Mucosa of gallbladder (tissue), 1 donor: ENCODE data around the gene PRRG4. TPM values are rescaled to one million over a fixed set of nuclear protein-coding genes. Genes with fewer than 3 reads are reported as not detected.
"Not testable (repeated sequence)": the region's sequence is repeated elsewhere in the genome, so short reads cannot be mapped to it uniquely, and the experiment has no call there.

ENCODE experiments used
- DNase-seq: peaks from one replicate; pipeline ENCODE4 v3.0.0-alpha.2; 2020; ENCODE audit warnings: low spot score
- total RNA-seq: library from RNA; stranded (reverse); gene quantifications from one replicate; pipeline ENCODE4 v1.2.1, GENCODE V29; 2021
- donor health status: DM: no; HTN: no; CAD: no.

The PRRG4 gene
- total RNA-seq, 1 donor from 2014 or later, result 12.7 TPM

DNA sequence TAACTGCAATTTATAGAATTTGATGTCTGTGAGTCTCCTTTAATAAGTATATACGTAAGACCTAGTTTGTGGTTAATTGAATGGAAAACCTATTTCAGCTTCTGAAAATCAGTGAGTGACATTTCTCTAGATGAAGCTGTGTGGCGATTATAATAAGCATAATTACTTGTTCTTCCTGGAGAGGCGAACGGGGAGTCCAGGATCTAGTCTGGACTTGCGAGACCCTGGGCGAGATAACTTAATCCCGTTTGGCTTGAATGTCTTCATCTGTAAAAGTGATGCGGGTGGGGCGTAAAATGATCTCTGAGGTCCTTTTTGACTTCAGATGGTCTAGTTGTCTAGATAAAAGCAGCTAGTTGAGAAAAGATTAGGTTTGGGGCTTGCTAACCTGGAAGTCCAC is 1.1 kb downstream of the PRRG4 start:
- DNase-seq, result no peak

DNA sequence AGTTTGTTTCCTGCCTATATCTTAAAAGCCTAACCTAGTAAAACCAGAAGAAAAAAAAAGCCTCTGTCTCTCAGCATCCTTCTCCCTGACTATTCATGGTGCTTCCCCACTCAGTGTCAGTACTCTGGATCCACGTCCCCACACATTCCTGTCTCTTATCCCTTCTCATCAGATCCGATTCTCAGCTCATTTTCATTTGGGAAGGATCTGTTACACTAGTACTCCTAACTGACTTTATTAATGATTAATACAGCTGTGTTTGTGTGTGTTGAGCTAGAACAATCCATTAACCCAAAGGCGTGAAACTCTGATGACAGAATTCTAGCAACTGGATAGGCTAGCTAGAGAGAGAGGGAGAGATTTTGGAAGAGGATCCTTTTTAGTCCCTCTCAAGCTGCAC is 1.5 kb downstream of the PRRG4 start:
- no peak for DNase-seq

DNA sequence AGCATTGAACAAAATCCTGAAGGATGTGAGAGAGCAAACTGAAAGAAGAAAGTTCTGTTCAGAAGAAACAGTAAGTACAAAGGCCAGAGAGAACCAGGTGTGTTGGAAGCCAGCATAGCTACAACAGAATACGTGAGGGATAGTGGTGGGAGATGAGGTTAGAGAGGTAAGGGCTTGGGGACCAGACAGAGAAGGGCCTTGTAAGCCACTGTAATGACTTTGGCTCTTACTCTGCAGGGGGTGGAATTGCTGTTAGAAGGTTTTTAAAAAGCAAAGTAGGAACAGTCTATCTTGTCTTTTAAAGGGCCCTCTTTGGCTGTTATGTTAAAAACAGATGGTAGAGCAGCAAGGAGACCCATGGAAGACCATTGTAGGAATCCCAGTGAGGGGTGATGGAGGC is 4.2 kb downstream of the PRRG4 start:
- DNase-seq, result no peak

DNA sequence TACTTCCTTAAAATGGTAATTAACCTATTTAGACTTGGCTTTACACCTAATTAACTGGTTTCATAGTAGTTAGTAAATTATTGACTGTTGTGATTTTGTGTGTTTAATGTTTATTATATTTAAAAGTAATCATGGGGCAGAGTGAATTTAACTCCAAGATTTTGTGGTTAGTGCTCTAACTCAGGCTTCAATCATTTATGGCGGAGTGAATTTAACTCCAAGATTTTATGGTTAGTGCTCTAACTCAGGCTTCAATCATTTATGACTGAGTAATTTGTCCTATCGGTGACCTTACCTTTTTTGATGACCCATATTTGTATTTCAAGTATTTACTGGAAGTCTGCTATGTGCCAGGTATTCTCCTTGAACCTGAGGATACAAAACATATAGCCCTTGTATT is 7.2 kb downstream of the PRRG4 start:
- DNase-seq, result no peak

DNA sequence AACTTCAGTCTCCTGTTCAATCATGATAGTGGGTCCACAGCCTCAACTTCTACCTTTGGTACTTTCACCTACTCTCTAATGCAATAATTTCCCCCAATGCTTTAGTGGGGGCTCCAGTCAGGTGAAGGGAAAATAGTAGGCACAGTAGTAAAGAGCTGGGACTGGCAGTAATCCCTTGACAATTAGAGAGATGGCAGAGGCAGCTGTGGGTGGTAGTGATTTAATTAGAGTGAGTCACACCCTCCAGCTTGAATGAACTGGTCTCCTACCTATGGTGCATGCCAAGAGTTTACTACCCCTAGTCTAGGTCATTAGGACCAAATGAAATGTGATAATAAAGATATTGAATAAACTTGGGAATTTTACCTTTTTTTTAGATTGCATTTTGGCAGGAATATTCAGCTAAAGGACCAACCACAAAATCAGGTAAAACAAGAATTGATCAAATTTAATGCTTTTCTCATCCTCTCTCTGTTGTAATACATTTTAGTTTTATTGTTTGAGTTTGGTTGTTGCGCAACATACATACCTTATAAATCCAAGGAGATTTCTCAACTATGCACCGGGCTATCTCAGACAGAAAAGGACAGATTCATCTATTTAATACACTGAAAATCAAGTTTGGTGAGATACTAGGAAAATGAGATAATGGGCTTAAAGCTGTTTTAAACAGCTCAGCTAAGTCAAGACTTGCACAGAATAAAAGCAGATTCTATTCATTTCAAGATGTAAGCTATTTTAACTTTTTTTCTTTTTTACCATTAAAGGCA is 9.0 kb downstream of the PRRG4 start:
- DNase-seq, result no peak

DNA sequence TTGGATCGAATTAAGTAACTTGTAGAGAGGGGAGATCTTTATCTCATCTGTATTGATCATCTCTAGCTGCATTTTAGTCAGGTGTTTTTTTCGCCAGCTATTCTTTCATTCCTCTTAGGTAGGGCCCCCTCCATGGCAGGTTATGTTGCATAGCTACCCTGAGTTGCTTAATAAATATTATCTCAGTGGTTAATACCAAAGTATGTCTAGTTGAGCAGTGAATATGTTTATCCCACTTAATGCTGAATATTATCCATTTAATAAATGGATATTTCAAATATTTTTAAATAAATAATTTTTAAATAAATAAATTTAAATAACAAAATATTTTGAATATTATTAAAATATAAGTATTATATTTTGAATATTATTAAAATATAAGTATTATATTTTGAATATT is 9.6 kb downstream of the PRRG4 start:
- DNase-seq, result no peak

DNA sequence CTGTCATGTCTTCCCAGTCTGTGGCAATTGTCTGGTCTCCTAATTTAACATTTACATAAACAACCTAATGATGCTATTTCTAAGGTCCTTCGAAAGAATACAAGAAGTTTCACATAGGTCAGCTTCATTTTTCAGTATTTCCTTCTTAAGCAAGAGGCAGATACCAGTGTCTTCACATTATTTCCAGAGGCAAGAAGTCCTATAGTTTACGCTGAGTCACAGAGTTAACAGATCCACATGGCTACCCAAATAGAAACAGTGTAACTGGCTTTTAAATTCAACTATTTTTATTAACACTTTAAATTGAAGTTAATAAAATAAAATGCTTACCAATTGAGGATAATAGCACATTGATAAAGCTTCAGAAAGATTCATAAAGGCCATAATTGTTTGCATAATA is 10.9 kb downstream of the PRRG4 start:
- no peak for DNase-seq

DNA sequence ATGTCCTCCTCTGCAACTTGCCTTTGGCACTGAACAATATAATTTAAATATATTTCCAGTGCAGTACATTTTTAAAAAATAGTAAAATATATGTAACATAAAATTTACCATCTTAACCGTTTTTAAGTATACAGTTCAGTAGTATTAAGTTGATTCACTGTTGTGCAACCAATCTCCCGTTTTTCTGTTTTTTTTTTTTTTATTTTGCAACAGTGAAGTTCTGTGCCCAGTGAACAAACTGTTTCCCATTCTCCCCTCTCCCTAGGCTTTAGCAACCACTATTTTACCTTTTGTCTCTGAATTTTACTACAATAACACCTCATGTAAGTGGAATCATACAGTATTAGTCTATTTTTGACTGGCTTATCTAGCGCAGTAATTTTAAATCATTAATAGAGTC is 13.8 kb downstream of the PRRG4 start:
- DNase-seq, result no peak

DNA sequence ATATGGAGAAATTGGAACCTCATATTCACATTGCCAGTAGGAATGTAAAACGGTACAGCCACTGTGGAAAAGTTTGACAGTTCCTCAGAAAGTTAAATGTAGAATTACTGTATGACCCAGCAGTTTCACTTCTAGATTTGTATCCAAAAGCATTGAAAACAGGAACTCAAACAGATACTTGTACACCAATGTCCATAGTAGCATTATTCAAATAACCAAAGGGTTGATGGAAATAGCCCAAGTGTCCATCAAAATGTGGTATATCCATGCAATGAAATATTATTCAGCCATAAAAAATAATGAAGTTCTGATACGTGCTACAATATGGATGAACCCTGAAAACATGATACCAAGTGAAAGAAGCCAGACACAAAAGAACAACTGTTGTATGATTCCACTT is 17.8 kb downstream of the PRRG4 start:
- DNase-seq, result no peak

DNA sequence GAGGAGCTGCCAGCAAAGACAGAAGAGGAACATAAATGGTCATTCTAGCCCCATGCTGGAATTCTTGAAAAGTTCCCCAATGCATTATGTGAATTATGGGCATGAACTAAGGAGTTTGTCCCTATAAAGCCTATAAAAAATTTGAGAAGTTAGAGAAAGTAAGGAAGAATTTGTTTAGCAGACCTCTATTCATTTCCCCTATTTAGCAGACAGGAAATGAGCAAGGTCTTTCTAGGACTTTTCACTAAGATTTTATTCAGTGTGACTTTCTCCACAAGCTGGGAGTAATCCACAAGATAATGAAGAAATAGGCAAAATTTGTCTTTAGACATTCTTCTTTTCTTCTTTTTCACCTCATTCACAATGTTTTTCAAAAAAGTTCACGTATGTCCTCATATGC is 20.0 kb downstream of the PRRG4 start:
- no peak for DNase-seq

DNA sequence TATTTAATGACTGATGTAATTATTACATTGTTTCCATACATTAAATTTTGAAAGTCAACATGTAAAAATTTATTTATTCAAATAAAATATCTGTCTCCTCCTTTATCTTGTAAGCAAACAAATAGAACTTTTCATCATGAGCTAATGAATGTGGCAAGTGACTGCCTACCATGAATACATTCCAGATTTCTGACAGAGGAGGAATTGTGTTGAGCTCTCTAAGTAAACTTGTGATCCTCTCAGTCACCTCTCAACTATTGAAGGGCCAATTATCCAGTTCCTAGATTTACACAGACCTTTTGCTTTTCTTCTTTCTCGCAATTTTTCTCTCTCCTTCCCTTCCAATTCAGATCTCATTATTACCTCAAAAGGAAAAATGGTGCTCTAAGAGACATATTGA is 21.5 kb downstream of the PRRG4 start:
- DNase-seq, result no peak

DNA sequence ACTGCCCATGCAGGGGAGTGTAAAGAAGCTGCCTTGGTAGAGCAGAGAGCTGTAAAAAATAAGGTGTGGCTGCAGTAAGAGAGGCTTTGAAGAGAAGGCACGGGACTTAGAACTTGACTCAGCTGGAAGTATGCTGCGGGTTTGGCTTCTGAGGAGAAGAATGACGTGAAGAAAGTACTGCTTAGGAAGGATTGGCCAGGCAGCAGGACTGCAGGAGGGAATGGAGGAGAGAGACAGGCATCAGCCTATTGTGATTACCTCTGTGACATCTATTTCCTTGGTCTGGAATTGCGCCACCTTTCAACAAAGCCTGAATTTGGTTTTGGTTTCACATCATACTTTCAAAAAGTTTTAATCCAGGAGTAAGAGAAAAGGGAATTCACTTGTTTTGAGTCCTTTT is 22.5 kb downstream of the PRRG4 start:
- DNase-seq, result no peak

DNA sequence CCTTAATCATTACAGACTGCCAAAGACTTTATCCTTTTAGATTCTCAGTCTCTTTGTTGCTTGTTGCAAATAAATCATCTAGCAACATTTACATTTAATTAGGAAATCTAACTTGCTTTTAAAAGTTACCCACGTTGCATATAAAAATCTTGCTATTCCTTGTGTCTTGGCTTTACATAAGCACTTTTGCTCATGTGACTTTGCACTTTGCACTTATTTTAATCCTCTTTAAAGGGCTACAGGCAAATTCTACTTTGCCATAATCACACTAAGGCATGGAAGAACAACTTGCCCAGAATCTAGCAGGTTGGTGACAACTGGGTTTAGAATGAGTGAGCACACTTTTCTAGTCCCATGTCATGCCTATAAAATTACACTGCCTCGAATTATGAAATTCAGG is 25.9 kb downstream of the PRRG4 start:
- no peak for DNase-seq

DNA sequence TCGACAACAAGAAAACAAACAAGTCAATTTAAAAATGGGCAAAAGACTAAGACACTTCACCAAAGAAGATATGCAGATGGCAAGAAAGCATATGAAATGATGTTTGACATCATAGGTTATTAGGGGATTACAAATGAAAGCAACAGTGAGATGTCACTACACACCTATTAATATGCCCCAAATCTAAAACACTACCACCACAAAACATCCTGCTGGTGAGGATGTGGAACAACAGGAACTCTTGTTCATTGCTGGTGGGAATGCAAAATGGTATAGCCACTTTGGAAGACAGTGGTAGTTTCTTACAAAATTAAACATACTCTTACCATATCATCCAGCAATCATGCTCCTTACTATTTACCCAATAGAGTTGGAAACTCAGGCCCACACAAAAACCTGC is 29.0 kb downstream of the PRRG4 start:
- DNase-seq, result no peak

DNA sequence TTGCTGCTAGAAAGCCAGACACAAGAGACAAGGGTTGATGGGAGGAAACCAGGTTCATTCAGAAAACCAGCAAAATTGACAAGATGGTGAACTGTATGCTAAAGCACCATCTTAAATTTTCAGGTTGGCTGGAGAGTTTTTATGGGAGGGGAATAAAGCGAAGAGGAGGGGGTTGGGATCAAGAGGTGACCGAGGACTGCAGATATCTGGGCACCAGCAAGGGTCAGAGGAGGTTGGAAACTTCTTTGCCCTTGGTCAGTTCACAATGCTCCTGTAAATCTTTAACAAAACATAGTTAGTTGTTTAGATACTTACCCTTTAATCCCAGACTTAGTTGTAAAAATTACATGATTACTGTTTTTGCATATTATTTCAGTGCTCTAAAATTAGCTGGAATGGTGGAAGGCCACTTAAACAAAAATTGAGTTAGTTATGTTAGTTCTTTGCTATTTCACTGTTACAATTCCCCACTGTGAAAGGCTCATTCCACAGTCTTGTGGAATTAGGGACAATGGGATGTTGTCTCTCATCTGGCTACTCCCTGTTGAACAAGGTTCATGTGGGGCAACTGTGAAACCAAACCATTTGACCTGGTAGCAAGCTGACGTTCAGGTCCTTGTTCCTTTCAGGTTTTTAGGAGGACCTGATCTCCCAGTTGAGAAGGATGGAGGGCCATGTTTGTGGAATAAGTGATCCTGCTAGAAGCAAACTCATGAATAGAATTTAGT is 32.3 kb downstream of the PRRG4 start:
- DNase-seq, result no peak

DNA sequence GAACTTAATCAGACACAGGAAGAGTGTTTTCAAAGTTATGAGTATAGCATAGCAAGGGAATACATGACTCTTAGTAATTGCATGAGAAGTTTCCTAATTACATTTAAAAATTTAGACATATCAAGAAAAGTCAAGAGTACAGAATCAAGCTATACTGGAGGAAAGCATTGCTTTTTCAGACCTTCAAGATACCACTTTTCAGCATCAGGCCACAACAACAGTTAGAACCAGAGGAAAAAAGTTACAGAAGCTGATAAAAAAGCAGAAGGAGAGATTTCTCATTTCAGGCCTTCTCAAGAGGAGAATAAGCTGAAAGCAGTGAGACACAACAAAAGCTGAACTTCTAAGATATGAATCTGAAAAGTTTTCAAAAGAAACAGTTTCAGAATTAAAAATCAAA is 34.8 kb downstream of the PRRG4 start:
- DNase-seq, result no peak

DNA sequence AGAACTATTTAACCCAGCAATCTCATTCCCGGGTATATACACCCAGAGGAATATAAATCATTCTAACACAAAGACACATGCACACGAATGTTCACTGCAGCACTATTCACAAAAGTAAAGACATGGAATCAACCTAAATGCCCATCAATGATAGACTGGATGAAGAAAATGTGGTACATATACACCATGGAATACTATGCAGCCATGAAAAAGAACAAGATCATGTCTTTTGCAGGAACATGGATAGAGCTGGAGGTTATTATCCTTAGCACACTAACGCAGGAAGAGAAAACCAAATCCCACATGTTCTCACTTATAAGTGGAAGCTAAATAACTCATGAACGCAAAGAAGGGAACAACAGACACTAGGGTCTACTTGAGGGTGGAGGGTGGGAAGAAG is 39.0 kb downstream of the PRRG4 start:
- not testable (repeated sequence) for DNase-seq

DNA sequence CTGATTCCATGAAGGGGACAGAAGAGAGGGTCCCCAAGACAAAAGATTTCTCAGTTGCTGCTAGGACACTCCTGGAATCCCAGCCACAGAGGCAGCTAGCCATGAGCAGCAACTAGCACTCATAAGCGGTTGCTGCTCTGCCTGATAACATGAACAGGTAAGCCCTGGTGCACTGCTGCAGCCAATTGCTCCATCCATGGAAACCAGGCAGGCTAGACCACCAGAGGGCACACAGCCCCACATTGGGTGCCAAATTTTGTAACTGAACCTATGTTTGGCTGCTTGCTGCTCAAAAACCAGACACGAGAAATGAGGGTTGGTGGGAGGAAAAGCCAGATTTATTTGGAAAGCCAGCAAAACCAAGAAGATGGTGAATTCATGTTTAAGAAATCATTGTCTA is 40.9 kb downstream of the PRRG4 start:
- DNase-seq, result no peak

DNA sequence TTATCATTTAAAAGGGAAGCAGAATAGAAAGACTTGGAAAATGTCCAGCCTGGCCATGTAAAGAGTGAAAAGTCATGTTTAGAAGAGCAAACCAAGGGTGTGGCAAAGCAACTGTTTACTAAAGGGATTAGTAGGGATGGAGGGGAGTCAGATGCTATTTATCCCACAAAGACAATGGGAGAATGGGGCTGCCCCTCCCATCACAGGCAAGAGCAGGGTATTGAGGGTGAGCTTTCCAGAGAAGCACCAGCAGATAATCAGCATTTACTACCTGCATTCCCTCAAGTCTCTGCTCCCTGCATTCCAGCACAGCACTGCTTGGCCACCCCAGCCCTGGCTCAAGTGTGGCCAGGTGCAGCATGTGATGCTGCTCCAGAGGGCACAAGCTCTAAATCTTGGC is 44.4 kb downstream of the PRRG4 start:
- DNase-seq, result no peak

DNA sequence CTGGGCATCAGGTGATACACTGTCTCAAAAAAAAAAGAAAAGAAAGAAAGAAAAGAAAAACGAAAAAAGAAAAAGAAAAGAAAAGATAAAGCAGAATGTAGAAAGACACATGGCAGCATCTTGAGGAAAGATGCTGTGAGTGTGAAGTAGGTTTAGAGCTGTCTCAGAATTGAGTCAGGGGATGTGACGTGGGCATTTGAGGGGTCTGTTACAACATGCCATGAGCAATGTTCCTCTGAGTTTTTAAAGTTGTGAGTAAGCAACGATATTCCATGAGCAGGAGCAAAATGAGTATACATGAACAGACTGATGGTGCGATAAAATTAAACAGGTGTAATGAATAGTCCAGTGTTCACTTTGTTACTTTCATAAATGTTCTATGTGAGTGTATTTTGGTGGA is 51.6 kb downstream of the PRRG4 start:
- no peak for DNase-seq

DNA sequence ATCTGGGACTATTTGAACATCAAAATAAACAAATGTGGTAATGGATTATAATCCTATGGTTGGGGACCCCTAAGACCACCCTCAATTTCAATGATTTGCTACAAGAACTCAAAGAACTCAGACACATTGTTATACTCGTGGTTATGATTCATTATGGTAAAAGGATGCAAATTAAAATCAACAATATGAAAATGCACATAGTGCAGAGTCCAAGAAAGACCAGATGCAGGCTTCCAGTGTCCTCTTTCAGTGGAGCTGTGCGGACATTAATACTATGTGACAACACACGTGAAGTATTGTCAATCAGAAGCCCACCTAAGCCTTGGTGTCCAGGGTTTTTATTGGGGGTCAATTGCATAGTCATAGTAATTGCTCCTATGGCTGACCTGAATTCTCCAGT is 53.7 kb downstream of the PRRG4 start:
- DNase-seq, result no peak

DNA sequence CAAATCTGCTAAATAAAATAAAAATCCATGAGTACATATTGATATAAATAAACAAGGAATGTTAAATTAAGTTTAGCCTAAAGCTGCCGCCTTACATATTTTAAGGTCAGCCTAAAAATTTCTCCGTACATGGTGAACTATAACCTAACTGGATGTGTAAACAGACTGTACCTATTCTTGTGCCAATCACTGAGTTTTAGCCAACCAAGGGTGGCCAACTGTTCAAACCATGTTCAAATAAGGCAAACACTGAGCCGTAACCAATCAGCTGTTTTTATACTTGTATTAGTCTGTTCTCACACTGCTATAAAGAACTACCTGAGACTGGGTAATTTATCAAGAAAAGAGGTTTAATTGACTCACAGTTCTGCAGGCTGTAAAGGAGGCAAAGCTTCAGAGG is 54.3 kb downstream of the PRRG4 start:
- DNase-seq, result no peak

DNA sequence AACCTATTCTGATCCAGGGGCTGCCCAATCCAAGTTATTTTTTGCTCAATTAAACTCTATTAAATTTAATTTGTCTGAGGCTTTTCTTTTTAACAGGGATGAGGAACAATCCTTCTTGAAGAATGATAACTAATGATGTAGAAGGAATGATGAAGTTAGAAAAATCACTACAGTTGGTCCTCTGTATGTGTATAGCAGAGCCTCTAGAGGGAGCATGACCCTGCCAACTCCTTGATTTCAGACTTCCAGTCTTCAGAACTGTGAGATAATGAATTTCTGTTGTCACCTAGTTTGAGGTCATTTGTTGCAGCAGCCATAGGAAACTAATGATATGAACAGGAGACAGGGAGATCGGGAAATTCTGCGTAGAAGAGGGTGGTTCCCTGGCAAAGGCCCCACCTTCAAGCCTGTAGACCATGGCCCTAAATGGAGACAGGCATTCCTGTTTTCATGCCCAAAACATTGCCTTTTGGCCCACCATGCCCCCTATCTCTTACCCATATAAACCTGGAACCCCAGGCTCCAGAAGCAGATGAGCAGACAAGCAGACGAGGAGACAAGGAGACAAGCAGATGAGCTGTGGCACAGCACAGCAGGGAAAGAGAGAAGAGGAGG is 55.1 kb downstream of the PRRG4 start:
- no peak for DNase-seq
